K562 (cell line): ENCODE results near the gene FGF23. TPM values are rescaled to one million over a fixed set of nuclear protein-coding genes. Genes with fewer than 3 reads are reported as not detected.

ENCODE experiments used
- BHLHE40 ChIP-seq: IDR thresholded peaks from 2 replicates; pipeline ENCODE4 v1.6.1; 2011; ENCODE audit warnings: low read length, improper control_type of control experiment
- CC2D1A ChIP-seq: fragments of 450-650 bp; IDR thresholded peaks from 2 replicates; pipeline ENCODE4 v1.6.1; 2017; ENCODE audit warnings: mild to moderate bottlenecking
- CREBBP ChIP-seq: IDR thresholded peaks from one replicate; pipeline ENCODE4 v1.6.1; 2012; ENCODE audit warnings: low read depth, mild to moderate bottlenecking, control low read depth, inconsistent platforms, low read length
- HMG20A ChIP-seq: fragments of 450-650 bp; formaldehyde crosslinking; conservative IDR thresholded peaks from 2 replicates; pipeline ENCODE4 v1.4.0; 2020; ENCODE audit warnings: mild to moderate bottlenecking, mixed read lengths
- KDM1A ChIP-seq, 2 experiments: fragments of 450-650 bp; IDR thresholded peaks; 2 replicates each; pipeline ENCODE4 v1.6.1; 2016; ENCODE audit warnings: mild to moderate bottlenecking in 2 of 2
- MCM5 ChIP-seq: fragments of 450-650 bp; IDR thresholded peaks from 2 replicates; pipeline ENCODE4 v1.6.1; 2016; ENCODE audit warnings: low read depth
- NR2C2 ChIP-seq, 2 experiments: fragments of 200-800 bp in 1 of 2; sonication (Bioruptor generic) in 1 of 2; sonication (generic) in 1 of 2; formaldehyde crosslinking in 1 of 2; IDR thresholded peaks; 2 replicates each; pipeline versions ENCODE4 v1.6.1 to v1.8.0; 2016 to 2022; ENCODE audit warnings: mild to moderate bottlenecking in 1 of 2, missing compliant biosample characterization in 1 of 2, missing genetic modification characterization in 1 of 2, missing genetic modification reagents in 1 of 2
- PCBP1 ChIP-seq: fragments of 200-400 bp; formaldehyde crosslinking; IDR thresholded peaks from 2 replicates; pipeline ENCODE4 v1.6.1; 2018; ENCODE audit warnings: mild to moderate bottlenecking, low read depth, low read length; ENCODE audit not compliant: poor library complexity, severe bottlenecking
- SAP30 ChIP-seq: fragments of 200-600 bp; sonication (generic); IDR thresholded peaks from 2 replicates; pipeline ENCODE4 v1.6.1; 2012; ENCODE audit warnings: borderline replicate concordance, low read depth, mild to moderate bottlenecking, moderate library complexity, low read length, control low read depth, inconsistent platforms; ENCODE audit not compliant: insufficient read depth, poor library complexity, severe bottlenecking
- SMARCC2 ChIP-seq: fragments of 450-650 bp; IDR thresholded peaks from 2 replicates; pipeline ENCODE4 v1.6.1; 2017; ENCODE audit warnings: antibody characterized with exemption, moderate library complexity, mild to moderate bottlenecking, low read depth
- TAF7 ChIP-seq: fragments of 450-650 bp; IDR thresholded peaks from 2 replicates; pipeline ENCODE4 v1.6.1; 2016; ENCODE audit warnings: missing genetic modification characterization, missing compliant biosample characterization
- TAL1 ChIP-seq: fragments of 450-650 bp; IDR thresholded peaks from 2 replicates; pipeline ENCODE4 v1.6.1; 2016; ENCODE audit warnings: mild to moderate bottlenecking
- TCF3 ChIP-seq: sonication (generic); formaldehyde crosslinking; IDR thresholded peaks from 2 replicates; pipeline ENCODE4 v1.4.0; 2020; ENCODE audit warnings: mild to moderate bottlenecking, missing genetic modification reagents
- ZNF12 ChIP-seq: sonication (generic); formaldehyde crosslinking; IDR thresholded peaks from 2 replicates; pipeline ENCODE4 v1.4.0; 2020; ENCODE audit warnings: mild to moderate bottlenecking, missing genetic modification reagents
- ZNF124 ChIP-seq: sonication (generic); formaldehyde crosslinking; IDR thresholded peaks from 2 replicates; pipeline ENCODE4 v1.8.1; 2022; ENCODE audit warnings: missing genetic modification reagents
- ZNF644 ChIP-seq: fragments of 200-800 bp; sonication (Bioruptor generic); IDR thresholded peaks from 2 replicates; pipeline ENCODE4 v1.6.1; 2016; ENCODE audit warnings: low read depth, missing genetic modification characterization, missing compliant biosample characterization
- polyA plus RNA-seq, 8 experiments: library from polyadenylated mRNA; depleted of rRNA in 4 of 8; stranded (reverse) in 5 of 8; unstranded in 3 of 8; fragments of >200 nt; fragmentation: Nextera tagmentation in 2 of 8; fragmentation: Illumina TruSeq in 1 of 8; extraction: Ambion mirVana in 2 of 8; extraction: Trizol in 1 of 8; gene quantifications; 2 replicates each; pipeline versions ENCODE4 v1.2.1 to v1.2.3, GENCODE V29; 2011 to 2014; ENCODE audit warnings: inconsistent platforms in 1 of 8, missing spikeins in 1 of 8
- total RNA-seq, 7 experiments: library from RNA; depleted of rRNA in 6 of 7; stranded (reverse); fragments of >200 nt in 6 of 7; fragmentation: Illumina TruSeq in 2 of 7; extraction: Trizol in 2 of 7; gene quantifications; 2 replicates each; pipeline versions ENCODE4 v1.2.1 to v1.2.3, GENCODE V29; 2011 to 2021; ENCODE audit warnings: low replicate concordance in 1 of 7
- TF ChIP-seq, protein P1 (sequence below): fragments of 450-650 bp; formaldehyde crosslinking; IDR thresholded peaks from 2 replicates; pipeline ENCODE4 v1.4.0; 2022; ENCODE audit warnings: missing genetic modification characterization
- TF ChIP-seq, protein P2 (sequence below), 2 experiments: fragments of 450-650 bp in 1 of 2; sonication (generic) in 1 of 2; formaldehyde crosslinking in 1 of 2; IDR thresholded peaks in 1 of 2; conservative IDR thresholded peaks in 1 of 2; 2 replicates each; pipeline versions ENCODE4 v1.6.1 to v1.8.1; 2016 to 2023; ENCODE audit warnings: mild to moderate bottlenecking in 2 of 2, moderate library complexity in 2 of 2, inconsistent platforms in 1 of 2, missing genetic modification reagents in 1 of 2
- TF ChIP-seq, protein P3 (sequence below): fragments of 450-650 bp; formaldehyde crosslinking; IDR thresholded peaks from 2 replicates; pipeline ENCODE4 v1.4.0; 2020; ENCODE audit warnings: mild to moderate bottlenecking, moderate library complexity
- TF ChIP-seq, protein P4 (sequence below), 2 experiments: fragments of 450-650 bp in 1 of 2; sonication (generic) in 1 of 2; formaldehyde crosslinking; conservative IDR thresholded peaks; 2 replicates each; pipeline versions ENCODE4 v1.4.0 to v1.8.1; 2020 to 2022; ENCODE audit warnings: mild to moderate bottlenecking in 1 of 2, missing genetic modification reagents in 1 of 2
- TF ChIP-seq, protein P5 (sequence below): fragments of 450-650 bp; IDR thresholded peaks from 2 replicates; pipeline ENCODE4 v1.6.1; 2018; ENCODE audit warnings: mild to moderate bottlenecking, low read depth; ENCODE audit not compliant: partially characterized antibody

FGF23 gene
- total and polyA plus RNA-seq, 9 of the 15 experiments (the other 6 are each of a cell fraction or from before 2014, with no cell fraction given), result 0.38 TPM; not detected in 8

DNA sequence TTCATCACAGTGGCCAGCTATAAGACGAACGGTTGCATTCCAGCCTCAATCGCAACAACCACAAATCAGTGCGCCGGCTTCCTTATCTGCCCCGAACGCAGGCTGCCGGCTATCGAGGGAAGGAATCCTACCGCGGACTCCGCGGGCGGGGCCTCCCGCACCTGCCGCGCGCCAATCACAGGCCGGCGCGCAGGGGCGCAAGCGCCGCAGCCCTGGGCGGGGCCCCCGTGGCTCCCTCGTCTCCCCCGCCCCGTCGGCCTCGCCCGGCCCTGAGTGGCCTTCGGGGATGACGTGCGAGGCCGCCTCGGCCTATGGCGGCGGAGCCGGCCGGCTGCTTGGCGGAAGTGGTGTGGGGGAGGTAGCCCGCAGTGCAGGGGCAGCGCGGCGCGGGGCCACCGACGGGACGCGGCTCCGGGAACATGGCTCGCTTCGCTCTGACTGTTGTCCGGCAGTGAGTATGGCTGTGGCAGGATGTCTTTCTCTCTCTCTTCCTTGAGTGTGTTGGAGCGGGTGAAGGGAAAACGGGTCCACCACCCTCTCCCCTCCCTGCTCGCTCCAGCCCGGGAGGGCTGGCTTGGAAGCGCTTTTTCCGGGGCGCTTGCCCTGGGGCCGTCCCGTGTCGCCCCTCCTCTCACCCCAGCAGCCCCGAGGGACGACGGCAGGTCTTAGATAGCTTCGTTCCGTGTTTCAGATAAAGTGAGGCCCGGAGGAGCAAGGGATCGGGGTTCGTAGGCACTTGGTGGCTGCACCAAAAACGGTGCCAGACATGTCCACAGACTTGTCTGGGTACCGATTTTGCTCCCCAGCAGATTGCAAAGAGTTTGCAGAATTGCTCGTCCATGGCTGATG lies 58.4 kb downstream of the FGF23 start, which contains the start of gene TIGAR (continued):
- TF ChIP-seq, protein P1, sequence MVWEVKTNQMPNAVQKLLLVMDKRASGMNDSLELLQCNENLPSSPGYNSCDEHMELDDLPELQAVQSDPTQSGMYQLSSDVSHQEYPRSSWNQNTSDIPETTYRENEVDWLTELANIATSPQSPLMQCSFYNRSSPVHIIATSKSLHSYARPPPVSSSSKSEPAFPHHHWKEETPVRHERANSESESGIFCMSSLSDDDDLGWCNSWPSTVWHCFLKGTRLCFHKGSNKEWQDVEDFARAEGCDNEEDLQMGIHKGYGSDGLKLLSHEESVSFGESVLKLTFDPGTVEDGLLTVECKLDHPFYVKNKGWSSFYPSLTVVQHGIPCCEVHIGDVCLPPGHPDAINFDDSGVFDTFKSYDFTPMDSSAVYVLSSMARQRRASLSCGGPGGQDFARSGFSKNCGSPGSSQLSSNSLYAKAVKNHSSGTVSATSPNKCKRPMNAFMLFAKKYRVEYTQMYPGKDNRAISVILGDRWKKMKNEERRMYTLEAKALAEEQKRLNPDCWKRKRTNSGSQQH (CRISPR knock-in tag), result no peak
- peak; percentile 97 for TF ChIP-seq HMG20A (CRISPR knock-in tag)
- no peak for TF ChIP-seq ZNF124 (CRISPR knock-in tag)
- peak; percentile 80 for TF ChIP-seq BHLHE40
- no peak for TF ChIP-seq SMARCC2
- TF ChIP-seq TAL1, result peak; percentile 25; the same call in 1 of the 2 replicates
- TF ChIP-seq CREBBP, result no peak
- TF ChIP-seq KDM1A (IDR thresholded peaks at IDR 0.05), result peak; percentile 100
- no peak for TF ChIP-seq PCBP1
- peak; percentile 85 for TF ChIP-seq SAP30
- TF ChIP-seq MCM5, result no peak
- no peak for TF ChIP-seq NR2C2 (CRISPR knock-in tag; IDR thresholded peaks at IDR 0.05)
- TF ChIP-seq NR2C2 (tag; IDR thresholded peaks at IDR 0.05), result peak; percentile 42; the same call in 1 of the 2 replicates
- TF ChIP-seq, protein P2, sequence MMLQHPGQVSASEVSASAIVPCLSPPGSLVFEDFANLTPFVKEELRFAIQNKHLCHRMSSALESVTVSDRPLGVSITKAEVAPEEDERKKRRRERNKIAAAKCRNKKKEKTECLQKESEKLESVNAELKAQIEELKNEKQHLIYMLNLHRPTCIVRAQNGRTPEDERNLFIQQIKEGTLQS (IDR thresholded peaks at IDR 0.05), result peak; percentile 30; the same call in 1 of the 2 replicates
- TF ChIP-seq, protein P2 (CRISPR knock-in tag; conservative IDR thresholded peaks at IDR 0.05), result no peak
- TF ChIP-seq, protein P3, sequence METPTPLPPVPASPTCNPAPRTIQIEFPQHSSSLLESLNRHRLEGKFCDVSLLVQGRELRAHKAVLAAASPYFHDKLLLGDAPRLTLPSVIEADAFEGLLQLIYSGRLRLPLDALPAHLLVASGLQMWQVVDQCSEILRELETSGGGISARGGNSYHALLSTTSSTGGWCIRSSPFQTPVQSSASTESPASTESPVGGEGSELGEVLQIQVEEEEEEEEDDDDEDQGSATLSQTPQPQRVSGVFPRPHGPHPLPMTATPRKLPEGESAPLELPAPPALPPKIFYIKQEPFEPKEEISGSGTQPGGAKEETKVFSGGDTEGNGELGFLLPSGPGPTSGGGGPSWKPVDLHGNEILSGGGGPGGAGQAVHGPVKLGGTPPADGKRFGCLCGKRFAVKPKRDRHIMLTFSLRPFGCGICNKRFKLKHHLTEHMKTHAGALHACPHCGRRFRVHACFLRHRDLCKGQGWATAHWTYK (CRISPR knock-in tag), result no peak
- TF ChIP-seq, protein P4, sequence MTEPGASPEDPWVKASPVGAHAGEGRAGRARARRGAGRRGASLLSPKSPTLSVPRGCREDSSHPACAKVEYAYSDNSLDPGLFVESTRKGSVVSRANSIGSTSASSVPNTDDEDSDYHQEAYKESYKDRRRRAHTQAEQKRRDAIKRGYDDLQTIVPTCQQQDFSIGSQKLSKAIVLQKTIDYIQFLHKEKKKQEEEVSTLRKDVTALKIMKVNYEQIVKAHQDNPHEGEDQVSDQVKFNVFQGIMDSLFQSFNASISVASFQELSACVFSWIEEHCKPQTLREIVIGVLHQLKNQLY (CRISPR knock-in tag; conservative IDR thresholded peaks at IDR 0.05), result no peak
- TF ChIP-seq ZNF644 (tag), result 0 out of 2 replicates have a peak, but pooled peaks have one; percentile 33
- no peak for TF ChIP-seq CC2D1A
- no peak for TF ChIP-seq ZNF12 (CRISPR knock-in tag)
- TF ChIP-seq, protein P5, sequence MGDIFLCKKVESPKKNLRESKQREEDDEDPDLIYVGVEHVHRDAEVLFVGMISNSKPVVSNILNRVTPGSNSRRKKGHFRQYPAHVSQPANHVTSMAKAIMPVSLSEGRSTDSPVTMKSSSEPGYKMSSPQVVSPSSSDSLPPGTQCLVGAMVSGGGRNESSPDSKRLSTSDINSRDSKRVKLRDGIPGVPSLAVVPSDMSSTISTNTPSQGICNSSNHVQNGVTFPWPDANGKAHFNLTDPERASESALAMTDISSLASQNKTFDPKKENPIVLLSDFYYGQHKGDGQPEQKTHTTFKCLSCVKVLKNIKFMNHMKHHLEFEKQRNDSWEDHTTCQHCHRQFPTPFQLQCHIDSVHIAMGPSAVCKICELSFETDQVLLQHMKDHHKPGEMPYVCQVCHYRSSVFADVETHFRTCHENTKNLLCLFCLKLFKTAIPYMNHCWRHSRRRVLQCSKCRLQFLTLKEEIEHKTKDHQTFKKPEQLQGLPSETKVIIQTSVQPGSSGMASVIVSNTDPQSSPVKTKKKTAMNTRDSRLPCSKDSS, result no peak
- no peak for TF ChIP-seq TAF7 (tag)
- peak; percentile 71 for TF ChIP-seq TCF3 (CRISPR knock-in tag)
